Endothelial cell of hepatic sinusoid (primary cell): ENCODE results near the gene DNAJC15.

Experiments used
- in situ Hi-C: cut with HindIII; loops from 2 replicates; pipeline ENCODE4 v1.10.0; 2017; ENCODE audit warnings: low sequenced_read_pairs

Gene DNAJC15

DNA sequence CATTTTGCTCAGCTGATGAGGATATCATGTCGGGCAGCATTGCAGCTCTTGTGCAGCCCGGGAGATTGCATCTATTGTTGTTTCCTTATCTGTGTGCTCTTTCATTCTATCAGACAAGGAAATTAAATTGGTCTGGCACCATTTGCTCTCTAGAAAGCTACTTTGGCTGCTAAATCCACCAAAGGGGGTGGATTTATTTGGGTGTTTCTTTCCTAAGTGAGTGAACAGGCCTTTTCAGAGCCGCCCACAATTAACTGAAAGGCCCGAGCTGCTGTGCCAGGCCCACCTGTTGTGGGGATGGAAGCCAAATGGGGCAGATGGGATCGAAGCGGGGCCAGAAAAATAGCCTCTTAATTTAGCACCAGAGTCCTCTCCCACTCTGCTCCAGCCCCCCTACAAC lies 99.4 kb downstream of the DNAJC15 start:
- in situ Hi-C loops, result no loop called here

DNA sequence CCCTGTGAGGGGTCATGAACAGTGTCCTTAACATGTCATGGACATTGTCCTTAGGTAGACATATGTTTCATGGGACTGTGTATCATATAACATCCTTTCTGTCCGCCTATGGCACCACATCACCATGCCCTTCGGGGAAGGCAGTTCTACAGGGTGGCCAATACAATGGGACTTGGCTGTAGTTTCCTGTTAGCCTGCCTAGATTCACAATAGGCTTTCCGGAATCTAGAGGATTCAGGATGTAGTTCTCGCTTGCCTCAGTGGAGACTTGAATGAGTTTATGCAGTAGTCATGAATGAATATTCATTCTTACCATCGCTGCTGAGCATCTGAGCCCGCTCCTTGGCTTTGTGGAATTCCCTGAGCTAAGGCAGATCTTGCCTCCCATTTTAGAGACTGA lies 100.5 kb downstream of the DNAJC15 start:
- in situ Hi-C loops, result no loop called here

DNA sequence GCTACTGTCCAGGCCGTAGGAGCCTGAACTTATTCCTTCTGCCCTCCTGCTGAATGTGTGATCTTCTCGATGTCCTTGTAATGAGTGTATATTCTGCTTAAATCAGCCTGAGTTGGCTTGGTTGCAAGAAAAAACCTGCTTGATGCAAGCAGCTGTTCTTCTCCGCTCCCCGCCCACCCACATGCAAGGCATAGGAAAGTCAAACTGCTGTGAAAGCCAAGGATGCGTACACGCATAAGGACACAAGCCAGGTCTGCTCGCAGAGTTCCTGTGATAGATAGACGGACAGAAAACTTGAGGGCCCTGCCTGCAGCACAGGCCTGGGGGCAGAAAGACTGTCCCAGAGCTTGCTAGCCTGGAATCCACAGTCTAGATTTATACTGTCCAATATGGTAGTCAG lies 101.1 kb downstream of the DNAJC15 start:
- in situ Hi-C loops, result no loop called here

DNA sequence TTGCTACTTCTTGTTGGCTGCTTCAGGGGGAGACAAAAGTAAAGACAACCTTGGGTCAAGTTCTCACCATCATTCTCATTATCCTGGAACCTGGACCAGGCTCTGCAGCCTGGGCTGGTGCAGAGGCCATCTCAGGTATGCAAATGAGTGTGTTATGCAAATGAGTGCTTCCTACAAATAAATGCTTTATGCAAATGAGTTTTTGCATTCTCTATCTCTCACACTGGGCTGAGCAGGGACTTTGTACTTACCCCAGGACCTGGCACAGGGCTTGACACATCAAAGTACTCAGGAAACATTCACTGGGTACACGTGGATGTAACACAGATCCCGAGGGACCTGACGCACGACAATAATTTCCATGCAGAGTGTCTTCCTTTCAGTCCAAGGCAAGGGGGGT lies 103.0 kb downstream of the DNAJC15 start:
- in situ Hi-C loops, result no loop called here

DNA sequence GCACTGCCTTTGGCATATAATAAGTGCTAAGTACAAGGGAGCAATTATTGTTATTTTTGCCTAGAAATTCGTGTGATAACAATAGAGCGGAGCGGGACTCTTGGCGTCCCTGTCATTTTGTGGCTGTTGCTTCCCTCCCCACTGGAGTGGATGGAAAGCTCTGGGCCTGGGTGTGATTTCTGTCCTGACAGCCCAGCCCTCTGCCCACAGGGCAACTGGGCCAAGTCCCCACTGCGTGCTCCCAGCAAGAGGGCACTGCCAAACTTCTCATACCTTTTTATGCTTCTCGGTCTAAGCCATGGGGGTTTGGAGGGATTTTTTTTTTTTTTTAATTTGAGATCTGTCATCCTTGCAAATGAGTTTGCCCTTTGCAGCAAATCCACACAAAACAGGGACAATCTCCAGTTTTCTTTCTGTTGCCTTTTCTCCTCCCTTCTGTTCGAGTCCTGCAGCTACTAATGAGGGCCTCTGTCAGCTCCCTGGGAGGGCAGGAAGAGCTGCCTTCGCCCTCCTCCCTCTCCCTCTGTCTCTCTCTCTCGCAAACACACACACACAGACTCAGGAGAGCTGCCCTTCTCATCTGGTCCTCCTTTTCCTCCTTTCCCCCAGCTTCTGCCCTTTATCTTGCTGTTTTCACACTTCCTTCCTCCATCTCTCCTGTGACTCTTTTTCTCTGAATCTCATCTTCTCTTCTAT lies 103.9 kb downstream of the DNAJC15 start:
- in situ Hi-C loops, result no loop called here

DNA sequence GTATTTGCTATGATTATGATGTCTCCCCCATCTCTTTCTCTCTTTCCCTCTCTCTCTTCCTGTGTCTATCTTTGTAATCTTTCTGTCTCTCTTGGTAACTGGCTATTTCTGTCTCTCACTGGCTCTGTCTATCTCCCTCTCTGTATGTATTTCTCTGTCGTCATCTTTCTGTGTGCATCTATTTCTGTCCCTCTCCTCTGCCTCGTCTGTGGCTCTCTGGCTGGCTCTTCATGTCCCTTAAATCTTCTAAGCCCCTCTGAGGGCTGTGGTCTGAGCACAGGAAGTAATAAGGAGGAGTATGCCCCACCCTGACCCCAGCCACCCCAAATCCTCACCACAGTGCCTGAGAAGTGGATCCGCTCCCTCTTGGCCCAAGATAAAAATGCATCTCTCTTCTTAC lies 104.4 kb downstream of the DNAJC15 start:
- in situ Hi-C loops, result no loop called here

DNA sequence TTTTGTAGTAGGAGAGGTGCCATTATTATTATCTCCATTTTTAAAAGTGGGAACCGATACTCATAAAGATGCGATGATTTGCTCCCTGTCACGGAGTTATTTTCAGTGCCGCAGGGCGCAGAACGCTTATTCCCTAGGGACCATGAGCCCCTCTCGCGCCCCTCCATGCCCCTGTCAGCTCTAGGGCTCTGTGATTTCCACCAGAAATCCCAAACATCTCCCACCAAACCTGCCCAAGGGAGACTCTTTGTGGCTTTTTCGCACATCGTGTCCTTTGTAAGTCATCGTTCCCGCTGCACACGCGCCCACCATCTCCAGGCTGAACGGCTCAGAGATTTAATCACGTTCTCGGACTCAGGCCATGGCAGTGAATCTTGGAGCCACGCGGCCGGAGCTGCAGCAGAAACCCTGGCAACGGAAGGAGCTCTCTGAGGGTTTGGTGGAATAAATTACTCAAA lies 105.1 kb downstream of the DNAJC15 start:
- in situ Hi-C loops, result no loop called here

DNA sequence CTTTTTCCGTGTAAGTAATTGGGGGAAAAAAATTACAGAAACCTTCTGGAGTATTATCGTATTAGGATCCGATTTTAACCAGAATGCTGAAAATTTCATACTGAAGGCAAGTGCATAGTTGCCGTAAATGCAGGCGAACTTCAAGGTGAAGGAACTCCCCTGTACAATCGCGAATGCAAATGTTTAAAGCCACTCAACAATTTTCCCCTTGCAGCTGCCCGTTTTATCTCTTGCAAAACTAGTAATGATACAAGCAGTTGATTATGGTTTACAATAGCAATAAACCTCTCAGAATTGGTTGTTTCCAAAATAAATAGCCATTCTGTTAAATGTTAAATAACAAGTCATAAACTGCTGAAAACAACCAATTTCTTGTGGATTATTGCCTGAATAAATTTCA lies 105.7 kb downstream of the DNAJC15 start:
- in situ Hi-C loops, result no loop called here

DNA sequence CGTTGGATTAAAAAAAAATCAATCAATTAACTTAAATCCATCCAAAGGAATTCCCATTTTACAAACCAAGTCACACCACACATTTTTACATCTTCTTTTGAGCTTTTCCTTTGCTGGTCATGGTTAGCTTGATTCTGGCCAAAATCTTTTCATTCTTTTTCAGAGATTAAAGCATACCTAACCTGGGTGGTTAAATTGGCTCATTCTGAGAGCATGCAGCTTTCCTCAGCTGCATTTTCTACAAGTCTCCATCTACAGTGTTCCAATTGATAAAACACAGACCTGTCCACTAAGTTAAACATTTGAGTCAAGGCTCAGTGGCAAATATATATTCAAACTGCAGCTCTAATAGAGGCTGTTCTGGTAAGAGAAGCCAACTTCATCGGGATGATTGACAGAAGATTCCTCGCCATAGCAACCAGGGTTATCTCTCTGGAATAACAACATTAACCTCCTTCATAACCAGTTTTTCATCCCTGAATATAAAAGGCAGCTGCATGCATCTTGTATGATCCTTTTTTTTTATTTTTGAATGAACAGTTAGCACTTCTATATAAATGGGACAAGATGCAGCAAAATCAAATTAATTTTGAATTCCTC lies 106.2 kb downstream of the DNAJC15 start:
- in situ Hi-C loops, result loop anchor here (10.0 kb wide), 1 partner anchor 55 kb away; no protein-coding TSS in a partner anchor

DNA sequence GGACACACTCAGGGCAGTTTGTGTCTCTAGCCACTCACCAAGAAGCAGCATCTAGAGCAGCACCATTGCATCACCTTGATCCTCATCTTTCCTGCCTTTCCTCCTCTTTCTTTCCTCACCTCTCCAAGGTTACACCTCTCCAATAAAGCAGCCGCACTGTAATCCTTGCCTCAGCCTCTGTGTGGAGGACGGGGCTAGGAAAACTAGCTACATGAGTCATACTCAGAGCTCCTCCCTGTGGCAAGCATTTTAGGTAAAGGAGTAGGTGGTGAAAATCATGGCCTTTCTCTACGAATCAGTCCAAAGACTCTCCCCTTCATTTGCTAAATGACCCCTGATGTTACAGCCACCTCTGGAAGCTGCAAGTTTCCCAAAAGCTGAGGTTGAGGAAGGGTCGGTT lies 108.9 kb downstream of the DNAJC15 start:
- in situ Hi-C loops, result loop anchor here (10.0 kb wide), 1 partner anchor 53 kb away; no protein-coding TSS in a partner anchor

DNA sequence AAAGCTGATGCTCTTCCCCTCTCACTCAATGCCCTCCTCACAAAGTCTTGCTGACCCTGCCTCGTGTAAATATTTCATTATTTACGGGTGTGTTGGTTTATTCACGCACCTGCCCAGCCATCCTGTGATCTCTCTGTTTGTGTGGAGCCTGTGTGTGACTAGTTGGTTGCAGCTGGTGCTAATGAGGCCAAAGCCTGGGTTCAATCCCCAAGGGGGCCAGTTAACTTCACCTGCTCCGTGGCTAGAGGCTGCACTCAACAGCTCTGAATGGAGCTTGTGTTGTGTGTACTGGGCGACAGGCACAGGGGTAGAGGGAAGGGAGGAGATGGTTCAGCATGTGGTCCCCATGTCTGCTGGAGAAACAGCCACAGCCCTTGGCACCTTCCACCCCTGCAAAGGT lies 109.5 kb downstream of the DNAJC15 start:
- in situ Hi-C loops, result loop anchor here (10.0 kb wide), 1 partner anchor 52 kb away; no protein-coding TSS in a partner anchor

DNA sequence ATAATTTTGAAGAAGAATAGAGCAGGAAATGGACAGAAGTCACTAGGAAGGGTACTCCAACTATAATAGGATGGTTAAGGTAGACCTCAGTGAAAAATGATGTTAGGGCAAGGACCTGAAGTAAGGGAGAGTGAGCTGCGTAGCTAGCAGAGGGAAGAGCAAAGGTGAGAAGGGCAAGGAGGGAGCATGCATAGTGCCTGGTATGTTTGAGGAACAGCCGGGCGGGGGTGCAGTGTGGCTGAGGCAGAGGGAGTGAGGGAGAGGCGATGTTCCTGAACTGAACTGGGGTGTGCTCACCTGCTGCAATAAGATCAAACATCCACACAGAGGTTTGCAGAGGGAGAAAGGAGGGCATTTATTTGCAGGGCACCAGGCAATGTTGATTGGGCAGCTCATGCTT lies 110.4 kb downstream of the DNAJC15 start:
- in situ Hi-C loops, result loop anchor here (10.0 kb wide), 1 partner anchor 51 kb away; no protein-coding TSS in a partner anchor

DNA sequence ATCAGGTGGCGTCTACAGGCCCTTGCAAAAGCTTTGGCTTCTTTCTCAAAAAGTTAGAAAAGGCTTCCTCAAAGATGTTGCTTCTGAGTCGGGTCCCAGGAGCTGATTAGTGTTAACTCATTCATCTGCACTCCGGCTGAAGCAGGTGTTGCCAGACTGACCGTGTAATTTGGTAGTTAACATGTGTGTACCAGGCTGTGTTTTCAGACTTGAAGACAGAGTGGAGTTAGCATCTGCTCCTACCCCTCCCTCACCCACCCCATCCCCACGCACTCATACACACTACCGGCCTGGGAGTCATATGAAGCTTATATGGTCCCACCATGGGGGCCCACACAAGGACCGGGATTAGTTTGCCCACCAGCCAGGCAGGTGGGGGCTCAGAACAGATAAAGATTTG lies 111.5 kb downstream of the DNAJC15 start:
- in situ Hi-C loops, result loop anchor here (10.0 kb wide), 1 partner anchor 50 kb away; no protein-coding TSS in a partner anchor

DNA sequence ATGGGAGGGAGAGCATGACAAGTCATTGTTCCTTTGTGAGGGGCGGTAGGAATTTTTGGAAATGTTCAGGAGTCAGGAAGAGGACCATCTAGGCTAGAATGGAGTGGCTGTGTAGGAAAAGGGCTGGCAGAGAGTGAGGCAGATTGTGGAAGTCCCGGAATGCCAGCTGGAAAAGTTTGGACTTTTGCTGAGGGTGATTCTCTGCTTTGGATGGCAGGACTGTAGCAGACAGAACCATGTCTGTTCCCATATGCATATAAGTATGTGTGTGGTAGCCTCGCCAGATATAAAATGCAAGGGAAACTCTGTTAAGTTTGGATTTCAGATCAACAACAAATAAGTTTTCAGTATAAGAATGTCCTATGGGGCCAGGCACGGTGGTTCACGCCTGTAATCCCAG lies 112.1 kb downstream of the DNAJC15 start:
- in situ Hi-C loops, result loop anchor here (10.0 kb wide), 1 partner anchor 49 kb away; no protein-coding TSS in a partner anchor

DNA sequence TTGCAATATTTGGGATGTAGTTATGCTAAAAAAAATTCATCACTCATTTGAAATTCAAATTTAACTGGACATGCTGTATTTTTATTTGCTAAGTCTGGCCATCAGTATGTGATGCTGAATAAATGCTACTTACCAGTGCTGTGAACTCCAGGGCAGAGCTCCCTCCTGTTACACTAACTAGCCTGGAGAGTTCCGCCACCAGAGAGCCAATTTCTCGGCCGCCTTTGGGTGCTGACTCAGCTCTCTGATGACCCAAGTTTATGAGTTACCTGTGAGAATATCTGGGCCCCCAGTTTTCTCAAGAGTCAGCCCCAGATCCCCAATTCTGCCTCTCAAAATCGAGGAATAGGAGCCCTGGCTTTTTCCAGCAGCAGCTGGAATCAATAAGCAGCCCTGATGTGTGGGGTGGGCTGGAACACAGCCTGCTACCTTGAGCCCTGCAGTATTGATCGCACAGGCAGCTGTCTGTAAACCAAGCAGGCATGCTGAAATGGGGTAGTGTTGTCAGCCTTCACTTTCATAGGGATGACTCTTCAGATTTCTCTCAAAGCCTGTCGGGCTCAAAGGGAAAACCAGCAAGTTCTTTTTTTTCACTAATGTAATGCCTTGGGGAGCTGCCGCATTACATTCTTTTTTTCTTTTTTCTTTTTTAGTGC lies 113.7 kb downstream of the DNAJC15 start:
- in situ Hi-C loops, result loop anchor here (10.0 kb wide), 1 partner anchor 48 kb away; no protein-coding TSS in a partner anchor

DNA sequence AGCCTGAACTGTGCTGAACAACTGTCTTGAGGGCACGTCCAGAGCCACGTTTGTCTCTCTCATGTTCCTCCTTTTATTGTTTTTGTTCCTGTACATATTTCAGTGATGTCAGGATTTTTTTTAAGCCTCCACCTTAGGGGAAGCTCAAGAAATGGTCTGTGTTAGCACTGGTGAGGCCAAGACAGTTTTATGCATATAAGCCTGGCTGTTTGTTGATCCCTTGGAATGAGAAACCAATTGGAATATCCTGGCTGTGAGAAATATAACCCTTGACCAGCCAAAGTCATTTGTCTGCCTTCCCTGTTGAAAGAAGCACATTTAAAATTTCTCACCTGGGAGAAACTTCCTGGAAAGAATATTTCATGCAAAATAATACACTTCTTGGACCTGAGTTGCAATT lies 115.8 kb downstream of the DNAJC15 start:
- in situ Hi-C loops, result loop anchor here (10.0 kb wide), 1 partner anchor 46 kb away; no protein-coding TSS in a partner anchor

DNA sequence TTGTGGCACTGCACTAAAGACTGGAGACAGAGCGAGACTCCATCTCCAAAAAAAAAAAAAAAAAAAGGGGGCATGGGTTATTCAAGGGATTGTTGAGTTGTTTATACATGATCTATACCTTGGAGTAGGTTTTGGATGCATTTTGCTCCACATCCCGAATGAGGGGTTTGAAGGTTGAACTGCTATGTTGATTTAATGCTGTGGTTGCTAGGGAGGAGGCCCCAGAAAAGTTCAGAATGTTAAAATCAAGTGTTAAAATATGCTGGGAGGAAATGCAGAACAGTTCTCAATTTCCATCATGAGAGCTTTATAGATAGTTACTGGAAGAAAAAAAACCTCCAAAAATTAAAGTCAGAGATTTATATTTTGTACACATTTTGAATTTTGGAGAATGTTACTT lies 116.5 kb downstream of the DNAJC15 start:
- in situ Hi-C loops, result loop anchor here (10.0 kb wide), 1 partner anchor 45 kb away; no protein-coding TSS in a partner anchor

DNA sequence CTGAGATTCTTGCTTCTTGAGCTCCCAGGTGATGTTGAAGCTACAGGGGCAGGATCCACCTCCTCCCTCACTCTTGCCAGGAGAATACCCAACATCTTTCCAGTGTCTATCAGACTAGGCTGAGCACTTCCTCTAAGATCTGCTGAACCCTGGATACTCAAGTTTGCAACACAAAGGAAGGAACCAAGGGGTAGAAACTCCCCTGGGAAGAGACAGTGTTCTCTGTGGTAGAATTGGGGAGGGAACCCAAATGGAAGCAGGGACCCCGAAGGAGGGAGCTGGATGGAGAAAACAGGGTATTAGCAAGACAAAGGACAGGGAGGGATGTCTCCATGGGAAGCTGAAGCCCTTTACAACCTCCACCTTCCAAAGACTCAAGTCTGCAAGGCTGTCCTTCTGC lies 117.6 kb downstream of the DNAJC15 start:
- in situ Hi-C loops, result no loop called here

DNA sequence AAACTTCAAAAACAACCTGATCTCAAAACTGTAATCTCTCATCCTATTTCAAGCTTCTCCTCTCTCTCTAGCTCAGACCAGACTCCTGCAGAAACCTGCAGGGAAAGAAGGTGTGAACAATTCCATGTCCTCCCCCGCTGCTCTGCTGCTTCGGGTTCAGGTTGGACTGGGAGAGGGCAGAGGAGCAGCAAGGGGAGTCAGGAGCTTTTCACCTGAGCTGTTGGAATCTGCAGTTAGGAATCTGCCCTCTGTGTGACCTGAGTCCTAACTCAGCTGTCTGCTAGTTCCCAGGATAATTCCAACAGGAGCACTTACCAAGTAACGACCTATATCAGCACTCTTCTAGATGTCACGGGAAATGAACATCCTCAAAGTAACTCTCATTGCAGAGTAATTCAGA lies 118.3 kb downstream of the DNAJC15 start:
- in situ Hi-C loops, result no loop called here

DNA sequence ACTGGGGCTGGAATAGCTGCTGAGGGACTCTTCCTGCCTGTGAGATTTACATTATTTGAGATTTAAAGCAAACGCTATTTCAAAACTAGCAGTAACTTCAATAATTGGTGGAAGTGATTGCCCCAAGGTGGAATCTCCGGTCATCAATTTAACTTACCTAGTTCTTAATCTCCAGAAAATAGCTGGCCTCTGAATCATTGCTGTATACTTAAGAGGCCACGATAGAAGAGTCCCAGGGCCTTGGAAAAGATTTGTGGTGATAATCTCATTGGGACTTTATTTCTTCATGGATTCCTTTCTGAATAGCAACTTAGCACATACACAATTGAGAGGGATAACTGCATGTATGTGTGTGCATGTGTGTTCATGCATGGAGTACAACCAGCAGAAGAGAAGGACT lies 120.2 kb downstream of the DNAJC15 start:
- in situ Hi-C loops, result no loop called here

DNA sequence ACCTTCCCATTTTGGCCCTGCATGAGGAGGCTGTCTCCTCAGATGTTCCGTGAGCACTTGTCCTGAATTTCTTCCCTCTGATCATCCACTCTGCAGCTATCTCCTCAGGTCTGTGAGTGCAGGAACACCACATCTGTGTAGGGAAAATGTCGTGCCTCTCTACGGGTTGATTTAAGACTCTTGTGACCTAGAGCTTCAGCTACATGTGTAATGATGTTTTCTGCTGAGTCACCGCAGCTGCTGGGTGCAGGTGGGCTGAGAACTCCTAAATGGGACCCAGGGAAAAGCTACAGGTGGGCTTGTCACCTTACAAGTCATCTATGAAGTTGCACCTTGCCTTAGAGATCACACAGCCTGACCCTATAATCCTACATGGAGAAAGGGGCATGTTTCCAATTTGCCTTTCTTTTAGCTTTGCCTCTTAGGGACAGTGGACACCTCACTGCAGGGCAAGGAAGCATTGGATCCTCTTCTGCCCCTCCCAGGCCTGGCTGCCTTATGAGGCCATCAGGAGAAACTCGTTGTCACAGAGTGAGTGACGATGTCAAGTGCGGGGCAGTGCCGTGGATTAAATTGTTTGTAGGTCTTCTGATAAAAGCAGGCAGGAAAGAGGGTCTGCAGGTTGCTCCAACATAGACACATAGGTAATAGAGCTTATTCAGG lies 122.3 kb downstream of the DNAJC15 start:
- in situ Hi-C loops, result no loop called here
